IPS-20b (cell line): ENCODE measurements around the gene CTBP1.
"Not testable (repeated sequence)": the region's sequence is repeated elsewhere in the genome, so short reads cannot be mapped to it uniquely, and the experiment has no call there.

Experiments used
- H3K27ac ChIP-seq: one replicate; pipeline ENCODE4 v1.5.1; 2013; ENCODE audit warnings: low read length
- H3K27me3 ChIP-seq: 2 replicates; pipeline ENCODE4 v1.6.1; 2013; ENCODE audit warnings: mild to moderate bottlenecking, low read length, inconsistent platforms; ENCODE audit not compliant: insufficient read depth
- H3K36me3 ChIP-seq: 2 replicates; pipeline ENCODE4 v1.6.1; 2013; ENCODE audit warnings: low read depth, mild to moderate bottlenecking, inconsistent platforms, low read length, moderate library complexity; ENCODE audit not compliant: insufficient read depth
- H3K4me1 ChIP-seq: 2 replicates; pipeline ENCODE4 v1.6.1; 2013; ENCODE audit warnings: mild to moderate bottlenecking, control low read depth, inconsistent platforms, low read length, moderate library complexity; ENCODE audit not compliant: insufficient read depth
- H3K4me3 ChIP-seq: 2 replicates; pipeline ENCODE4 v1.5.1; 2013; ENCODE audit warnings: mild to moderate bottlenecking, low read length, inconsistent platforms
- H3K9ac ChIP-seq: 2 replicates; pipeline ENCODE4 v1.6.1; 2013; ENCODE audit warnings: low read depth, mild to moderate bottlenecking, inconsistent platforms, low read length, moderate library complexity
- H3K9me3 ChIP-seq: 2 replicates; pipeline ENCODE4 v1.6.1; 2013; ENCODE audit warnings: mild to moderate bottlenecking, low read depth, low read length, inconsistent platforms; ENCODE audit not compliant: insufficient read depth

Gene CTBP1

DNA sequence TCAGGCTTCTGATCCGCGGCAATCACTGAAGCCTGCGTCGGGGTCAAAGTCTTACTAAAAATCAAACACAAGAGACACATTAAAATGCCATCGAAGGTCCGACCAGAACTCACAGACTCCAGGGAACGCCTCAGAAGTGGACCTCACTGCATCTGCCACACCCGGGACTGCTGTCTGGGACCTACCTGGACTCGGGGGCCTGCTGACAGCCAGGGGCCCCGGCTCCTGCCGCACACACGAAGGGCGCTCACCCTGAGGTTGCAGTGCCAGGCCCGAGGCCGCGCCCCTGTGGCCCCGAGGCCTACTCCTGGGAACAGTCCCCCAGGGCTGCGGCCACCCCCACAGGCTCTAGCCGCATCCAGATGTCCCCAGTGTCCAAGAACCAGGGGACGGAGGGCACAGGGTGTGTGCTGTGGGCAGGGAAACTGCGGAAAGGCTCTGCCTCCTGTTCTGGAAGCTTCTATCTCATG lies 7.4 kb downstream of the CTBP1 start:
- H3K27ac ChIP-seq, result no peak overlapping the region
- H3K27me3 ChIP-seq, result no peaks in the 10 kb centered on the region
- H3K4me3 ChIP-seq, result no peak overlapping the region
- H3K36me3 ChIP-seq, result peaks cover 42% of the 10 kb centered on the region
- H3K9me3 ChIP-seq, result no peaks in the 10 kb centered on the region
- no peak overlapping the region for H3K9ac ChIP-seq
- H3K4me1 ChIP-seq, result no peaks in the 10 kb centered on the region

DNA sequence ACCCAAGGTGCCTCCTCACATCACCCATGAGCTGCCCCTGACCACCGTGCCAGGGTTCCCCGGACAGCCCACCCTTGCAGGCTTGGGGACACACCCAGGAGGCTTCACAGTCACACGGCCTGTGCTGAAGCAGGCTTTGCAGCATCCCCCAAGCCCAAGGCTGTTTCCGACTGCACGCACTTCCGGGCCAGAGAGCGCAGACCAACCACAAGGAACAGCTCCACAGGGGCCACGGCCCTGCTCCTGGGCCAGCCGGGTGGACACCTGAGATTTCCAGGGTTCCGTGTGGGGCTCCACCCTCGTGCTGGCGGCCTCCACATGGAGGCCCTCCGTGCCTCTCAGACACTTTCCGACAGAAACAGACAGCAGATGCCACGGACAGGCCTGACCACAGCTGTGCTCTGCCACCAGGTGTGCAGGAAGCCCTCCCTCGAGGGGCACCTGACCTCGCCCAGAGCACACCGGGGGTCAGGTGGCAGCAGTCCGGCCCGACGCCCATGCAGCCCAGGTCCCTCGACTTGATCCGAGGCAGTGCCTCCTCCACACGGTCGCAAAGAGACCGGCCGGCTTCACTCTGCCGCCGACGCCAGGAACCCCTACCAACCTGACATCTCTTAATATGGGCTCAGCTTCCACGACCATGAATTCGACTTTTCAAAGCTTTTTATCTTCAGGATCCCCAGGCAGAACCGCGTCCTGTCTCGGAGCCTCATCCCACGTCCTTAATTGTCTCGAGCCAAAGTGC lies 8.0 kb downstream of the CTBP1 start:
- Histone ChIP-seq H3K36me3 (peaks cover 48% of the 10 kb centered on the region), H3K9me3 (no peaks in the 10 kb centered on the region)

DNA sequence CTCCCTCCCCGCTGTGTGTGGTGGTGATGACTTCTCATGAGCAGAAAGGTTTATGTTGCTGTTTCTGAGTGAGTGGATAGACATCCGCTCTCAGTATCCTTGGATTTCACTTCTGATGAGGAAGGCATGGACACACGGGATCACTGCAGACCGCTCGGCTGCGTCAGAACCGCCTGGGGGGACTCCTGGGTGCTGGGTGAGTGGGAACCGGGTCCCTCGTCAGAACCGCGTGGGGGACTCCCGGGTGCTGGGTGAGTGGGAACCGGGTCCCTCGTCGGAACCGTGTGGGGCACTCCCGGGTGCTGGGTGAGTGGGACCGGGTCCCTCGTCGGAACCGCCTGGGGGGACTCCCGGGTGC lies 9.0 kb downstream of the CTBP1 start:
- Histone ChIP-seq H3K9ac (no peak overlapping the region), H3K27ac (no peak overlapping the region), H3K4me3 (no peak overlapping the region), H3K27me3 (no peaks in the 10 kb centered on the region), H3K9me3 (no peaks in the 10 kb centered on the region), H3K36me3 (peaks cover 58% of the 10 kb centered on the region), H3K4me1 (no peaks in the 10 kb centered on the region)

More for the DNA sequence above, 8.0 kb downstream of the CTBP1 start:
- no peak overlapping the region for H3K27ac ChIP-seq
- no peak overlapping the region for H3K4me3 ChIP-seq
- no peaks in the 10 kb centered on the region for H3K4me1 ChIP-seq
- no peak overlapping the region for H3K9ac ChIP-seq
- no peaks in the 10 kb centered on the region for H3K27me3 ChIP-seq

- peaks cover 64% of the 10 kb centered on the region for H3K36me3 ChIP-seq
- no peak overlapping the region for H3K4me3 ChIP-seq
- no peaks in the 10 kb centered on the region for H3K27me3 ChIP-seq
- no peak overlapping the region for H3K27ac ChIP-seq
- no peaks in the 10 kb centered on the region for H3K9me3 ChIP-seq
- no peaks in the 10 kb centered on the region for H3K4me1 ChIP-seq
- H3K9ac ChIP-seq, result no peak overlapping the region
Measured at GRCh38 chr4:1239141-1239949, 9.6 kb downstream of the CTBP1 start.

DNA sequence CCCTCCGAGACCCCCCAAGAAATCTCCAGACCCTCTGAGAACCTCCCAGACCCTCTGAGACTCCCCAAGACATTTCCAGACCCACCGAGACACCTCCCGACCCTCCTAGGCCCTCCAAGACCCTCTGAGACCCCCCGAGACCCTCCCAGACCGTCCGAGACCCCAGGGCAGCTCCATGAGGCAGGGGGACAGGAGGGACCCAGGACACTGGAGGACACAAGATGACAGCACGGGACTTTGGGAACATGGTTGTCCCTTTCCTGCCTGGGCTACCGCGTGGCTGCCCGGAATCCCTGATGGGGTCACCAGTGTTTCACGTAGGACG lies 10.3 kb downstream of the CTBP1 start:
- H3K27me3 ChIP-seq, result no peaks in the 10 kb centered on the region
- H3K36me3 ChIP-seq, result peaks cover 71% of the 10 kb centered on the region
- no peak overlapping the region for H3K27ac ChIP-seq
- no peaks in the 10 kb centered on the region for H3K9me3 ChIP-seq
- H3K4me3 ChIP-seq, result no peak overlapping the region
- H3K4me1 ChIP-seq, result no peaks in the 10 kb centered on the region
- H3K9ac ChIP-seq, result no peak overlapping the region

DNA sequence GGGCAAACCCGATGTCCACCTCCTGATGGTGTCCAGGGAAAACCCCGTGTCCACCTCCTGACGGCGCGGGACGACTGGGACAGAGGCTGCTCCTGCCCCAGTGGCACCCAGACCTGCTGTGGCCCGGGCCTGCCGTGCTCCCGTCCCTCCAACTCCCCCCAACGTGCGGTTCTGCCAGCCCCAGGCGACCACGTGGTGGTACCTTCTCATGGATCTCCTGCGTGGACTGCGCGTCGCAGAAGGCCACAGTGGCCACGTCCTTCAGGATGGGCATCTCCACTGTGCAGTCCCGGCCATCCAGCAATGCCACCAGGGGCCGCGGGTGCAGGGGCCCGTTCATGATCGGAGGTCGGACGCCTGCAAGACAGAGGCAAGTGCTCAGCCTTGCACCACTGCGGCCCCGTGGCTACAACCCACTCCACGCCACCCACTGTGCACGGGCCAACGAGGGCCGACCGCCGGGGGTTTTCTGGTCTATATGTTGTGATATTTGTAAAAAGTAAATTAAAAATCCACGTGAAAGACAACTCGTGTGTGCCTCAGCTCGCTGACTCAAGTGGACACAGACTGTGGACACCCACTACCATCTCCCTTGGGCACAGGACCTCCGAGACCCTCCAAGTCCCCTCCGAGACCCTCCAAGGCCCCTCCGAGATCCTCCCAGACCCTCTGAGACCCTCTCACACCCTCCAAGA lies 10.8 kb downstream of the CTBP1 start:
- no peaks in the 10 kb centered on the region for H3K4me1 ChIP-seq
- no peak overlapping the region for H3K4me3 ChIP-seq
- no peak overlapping the region for H3K9ac ChIP-seq
- no peaks in the 10 kb centered on the region for H3K27me3 ChIP-seq
- H3K27ac ChIP-seq, result no peak overlapping the region
- peaks cover 76% of the 10 kb centered on the region for H3K36me3 ChIP-seq
- no peaks in the 10 kb centered on the region for H3K9me3 ChIP-seq

DNA sequence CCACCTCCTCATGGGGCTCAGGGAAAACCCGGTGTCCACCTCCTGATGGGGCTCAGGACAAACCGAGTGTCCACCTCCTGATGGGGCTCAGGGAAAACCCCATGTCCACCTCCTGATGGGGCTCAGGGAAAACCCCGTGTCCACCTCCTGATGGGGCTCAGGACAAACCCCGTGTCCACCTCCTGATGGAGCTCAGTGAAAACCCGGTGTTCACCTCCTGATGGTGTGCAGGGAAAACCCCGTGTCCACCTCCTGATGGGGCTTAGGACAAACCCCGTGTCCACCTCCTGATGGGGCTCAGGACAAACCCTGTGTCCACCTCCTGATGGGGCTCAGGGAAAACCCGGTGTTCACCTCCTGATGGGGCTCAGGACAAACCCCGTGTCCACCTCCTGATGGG lies 11.7 kb downstream of the CTBP1 start:
- H3K4me3 ChIP-seq, H3K9ac ChIP-seq, H3K9me3 ChIP-seq, H3K27me3 ChIP-seq, H3K27ac ChIP-seq, H3K4me1 ChIP-seq: not testable (repeated sequence)
- peaks cover 85% of the 10 kb centered on the region for H3K36me3 ChIP-seq

GRCh38 chr4:1236836-1237235 lies 12.1 kb downstream of the CTBP1 start:
- H3K9ac ChIP-seq, H3K27me3 ChIP-seq, H3K9me3 ChIP-seq, H3K4me1 ChIP-seq, H3K27ac ChIP-seq, H3K4me3 ChIP-seq: not testable (repeated sequence)
- H3K36me3 ChIP-seq, result peaks cover 87% of the 10 kb centered on the region

- no peaks in the 10 kb centered on the region for H3K9me3 ChIP-seq
- no peaks in the 10 kb centered on the region for H3K4me1 ChIP-seq
- H3K9ac ChIP-seq, result no peak overlapping the region
- no peak overlapping the region for H3K4me3 ChIP-seq
- H3K27ac ChIP-seq, result no peak overlapping the region
- peaks cover 90% of the 10 kb centered on the region for H3K36me3 ChIP-seq
- no peaks in the 10 kb centered on the region for H3K27me3 ChIP-seq
Measured at GRCh38 chr4:1236103-1236641, 12.8 kb downstream of the CTBP1 start.

- H3K9ac ChIP-seq, result no peak overlapping the region
- no peak overlapping the region for H3K27ac ChIP-seq
- H3K27me3 ChIP-seq, result no peaks in the 10 kb centered on the region
Measured at GRCh38 chr4:1235381-1236102, 13.4 kb downstream of the CTBP1 start.

DNA sequence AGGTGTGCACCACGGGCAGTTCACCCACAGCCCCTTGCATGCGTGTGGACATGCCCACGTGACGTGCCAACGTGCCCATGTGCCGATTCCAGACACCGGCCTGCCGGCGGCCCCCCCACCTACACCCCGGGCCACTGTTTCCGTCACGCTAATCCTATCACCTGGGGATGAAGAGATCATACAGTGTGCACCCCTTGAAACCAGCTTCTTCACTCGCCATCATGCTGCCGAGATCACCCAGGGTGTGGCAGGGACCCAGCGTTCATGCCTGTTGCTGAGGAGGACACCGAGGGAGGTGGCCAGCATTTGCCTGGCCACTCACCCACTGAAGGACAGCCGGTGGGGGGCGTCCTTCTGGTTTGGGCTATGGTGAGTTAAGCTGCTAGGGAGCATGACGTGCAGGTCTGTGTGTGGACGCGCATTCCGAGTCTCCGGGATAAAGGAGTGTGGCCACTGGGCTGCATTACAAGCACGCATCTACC lies 14.1 kb downstream of the CTBP1 start:
- Histone ChIP-seq H3K4me1 (no peaks in the 10 kb centered on the region), H3K9ac (no peak overlapping the region), H3K27ac (no peak overlapping the region), H3K36me3 (peaks cover 88% of the 10 kb centered on the region), H3K9me3 (no peaks in the 10 kb centered on the region), H3K27me3 (no peaks in the 10 kb centered on the region), H3K4me3 (no peak overlapping the region)

More at GRCh38 chr4:1235381-1236102, 13.4 kb downstream of the CTBP1 start:
- Histone ChIP-seq H3K4me1 (no peaks in the 10 kb centered on the region), H3K36me3 (peaks cover 89% of the 10 kb centered on the region), H3K9me3 (no peaks in the 10 kb centered on the region), H3K4me3 (no peak overlapping the region)
